Putamen (tissue), 1 donor: ENCODE measurements around the gene IL20RB.

ENCODE experiments used
- DNase-seq: peaks from one replicate; pipeline ENCODE4 v3.0.0-alpha.2; 2016; ENCODE audit warnings: low spot score

Gene IL20RB

GRCh38 chr3:136957751-136958288, at the start of gene IL20RB:
Gene IL20RB, plus strand, starts transcription at chr3:136957983. Its CDS starts 131 bp downstream, at chr3:136958114.
- no peak for DNase-seq

- DNase-seq, result no peak
Measured at GRCh38 chr3:136908297-136908696, 49.5 kb upstream of the IL20RB start.

- DNase-seq, result no peak
Measured at GRCh38 chr3:136909187-136909586, 48.6 kb upstream of the IL20RB start.

- no peak for DNase-seq
Measured at GRCh38 chr3:136910697-136911096, 47.1 kb upstream of the IL20RB start.

- DNase-seq, result no peak
Measured at GRCh38 chr3:136913168-136913567, 44.6 kb upstream of the IL20RB start.

GRCh38 chr3:136914739-136915138, 43.0 kb upstream of the IL20RB start:
- DNase-seq, result no peak

GRCh38 chr3:136916223-136916622, 41.6 kb upstream of the IL20RB start:
- DNase-seq, result no peak

- no peak for DNase-seq
Measured at GRCh38 chr3:136919799-136920580, 37.8 kb upstream of the IL20RB start.

GRCh38 chr3:136920904-136921611, 36.7 kb upstream of the IL20RB start:
- DNase-seq, result no peak

GRCh38 chr3:136925425-136926190, 32.2 kb upstream of the IL20RB start:
- DNase-seq, result no peak

- DNase-seq, result no peak
Measured at GRCh38 chr3:136928240-136928639, 29.5 kb upstream of the IL20RB start.

- DNase-seq, result peak; percentile 8
Measured at GRCh38 chr3:136929977-136930670, 27.7 kb upstream of the IL20RB start.

GRCh38 chr3:136931606-136932005, 26.2 kb upstream of the IL20RB start:
- no peak for DNase-seq

GRCh38 chr3:136932523-136932922, 25.3 kb upstream of the IL20RB start:
- DNase-seq, result no peak

GRCh38 chr3:136932978-136933772, 24.6 kb upstream of the IL20RB start:
- DNase-seq, result no peak

- DNase-seq, result no peak
Measured at GRCh38 chr3:136937175-136937574, 20.6 kb upstream of the IL20RB start.

GRCh38 chr3:136937851-136938250, 19.9 kb upstream of the IL20RB start:
- no peak for DNase-seq

- no peak for DNase-seq
Measured at GRCh38 chr3:136938334-136938733, 19.4 kb upstream of the IL20RB start.

- DNase-seq, result no peak
Measured at GRCh38 chr3:136939489-136939888, 18.3 kb upstream of the IL20RB start.

GRCh38 chr3:136942803-136943202, 15.0 kb upstream of the IL20RB start:
- DNase-seq, result no peak

- DNase-seq, result no peak
Measured at GRCh38 chr3:136943436-136943835, 14.3 kb upstream of the IL20RB start.
